ENCODE measurements around the gene CABP4. TPM values are rescaled to one million over a fixed set of nuclear protein-coding genes. Genes with fewer than 3 reads are reported as not detected.
A peak's percentile ranks its signal among the peaks of the same experiment; 100 is the strongest.
"Not testable (repeated sequence)": the region's sequence is repeated elsewhere in the genome, so short reads cannot be mapped to it uniquely, and the experiment has no call there.

CABP4 gene
- total RNA-seq, 6 donors from 2014 or later, result 1.5 to 4.7 (median 2.3) TPM

DNA sequence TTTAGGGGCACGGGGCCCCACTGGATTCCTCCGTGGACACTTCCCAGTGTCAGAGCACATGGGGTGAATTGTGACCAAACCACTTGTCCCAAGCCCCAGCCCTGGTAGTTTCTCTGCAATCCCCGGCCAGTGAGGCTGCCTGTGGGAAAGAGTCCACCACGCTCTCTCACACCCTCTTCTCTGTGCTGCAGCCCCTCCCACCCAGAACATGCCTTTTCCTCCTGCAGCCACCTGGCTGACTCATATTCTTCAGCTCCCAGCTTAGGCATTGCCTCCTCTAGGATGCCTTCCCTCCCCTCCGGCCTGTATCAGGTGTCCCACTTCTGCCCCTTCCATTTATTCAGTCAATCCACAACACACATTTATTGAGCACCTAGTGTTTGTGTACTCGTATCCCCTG is 32.3 kb upstream of the CABP4 start:
- ATAC-seq (ENCODE audit: low FRiP score in 2 of 2), result no peak
- WGBS, 2 donors, result 61 to 71% methylated on average over 6 of the region's 6 CpGs
- Histone ChIP-seq H3K9me3 (no peaks in the 10 kb centered on the region), H3K36me3 (no peaks in the 10 kb centered on the region), H3K27ac (no peak overlapping the region), H3K27me3 (no peaks in the 10 kb centered on the region), H3K4me1 (peaks cover 29 to 41% (median 30%) of the 10 kb centered on the region in 4 donors), H3K4me3 (no peak overlapping the region)
- no peak for DNase-seq
- TF ChIP-seq CTCF (IDR thresholded peaks at IDR 0.05) (no peak), EP300 (IDR thresholded peaks at IDR 0.05) (no peak), POLR2AphosphoS5 (IDR thresholded peaks at IDR 0.05) (no peak), POLR2A (IDR thresholded peaks at IDR 0.05) (no peak)

GRCh38 chr11:67423466-67423865 is 31.7 kb upstream of the CABP4 start:
- ATAC-seq (ENCODE audit: low FRiP score in 2 of 2) (no peak), DNase-seq (peak in 1 of 2 donors; percentile 60)
- 94% methylated on average over 9 of the region's 13 CpGs; no CpG with 5 or more reads in 1 of the 2 donors for WGBS, 2 donors
- H3K4me1 ChIP-seq, result peaks cover 27 to 37% (median 28%) of the 10 kb centered on the region in 4 donors
- H3K27me3 ChIP-seq, result no peaks in the 10 kb centered on the region
- H3K36me3 ChIP-seq, result no peaks in the 10 kb centered on the region
- no peak for TF ChIP-seq EP300 (IDR thresholded peaks at IDR 0.05)
- TF ChIP-seq POLR2AphosphoS5 (IDR thresholded peaks at IDR 0.05), result no peak
- no peak for TF ChIP-seq POLR2A (IDR thresholded peaks at IDR 0.05)
- no peak for TF ChIP-seq CTCF (IDR thresholded peaks at IDR 0.05)
- no peak overlapping the region for H3K4me3 ChIP-seq
- H3K27ac ChIP-seq, result no peak overlapping the region
- H3K9me3 ChIP-seq, result no peaks in the 10 kb centered on the region

DNA sequence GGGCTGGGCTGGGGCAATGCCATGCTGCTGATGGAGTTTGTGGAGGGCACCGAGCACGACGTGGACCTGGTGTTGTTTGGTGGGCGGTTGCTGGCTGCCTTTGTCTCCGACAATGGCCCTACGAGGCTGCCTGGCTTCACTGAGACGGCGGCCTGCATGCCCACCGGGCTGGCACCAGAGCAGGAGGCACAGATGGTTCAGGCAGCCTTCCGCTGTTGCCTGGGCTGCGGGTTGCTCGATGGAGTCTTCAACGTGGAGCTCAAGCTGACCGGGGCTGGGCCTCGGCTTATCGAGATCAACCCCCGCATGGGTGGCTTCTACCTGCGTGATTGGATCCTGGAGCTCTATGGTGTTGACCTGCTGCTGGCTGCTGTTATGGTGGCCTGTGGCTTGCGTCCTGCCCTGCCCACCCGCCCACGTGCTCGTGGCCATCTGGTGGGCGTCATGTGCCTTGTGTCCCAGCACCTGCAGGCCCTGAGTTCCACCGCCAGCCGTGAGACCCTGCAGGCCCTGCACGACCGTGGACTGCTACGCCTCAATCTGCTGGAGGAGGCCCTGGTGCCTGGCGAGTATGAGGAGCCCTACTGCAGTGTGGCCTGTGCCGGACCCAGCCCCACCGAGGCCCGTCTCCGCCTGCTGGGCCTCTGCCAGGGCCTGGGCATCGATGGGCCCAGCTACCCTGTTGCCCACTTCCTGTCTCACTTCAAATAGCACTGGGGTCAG is 31.1 kb upstream of the CABP4 start:
- ATAC-seq (ENCODE audit: low FRiP score in 2 of 2) (no peak), DNase-seq (peak in 1 of 2 donors; percentile 68)
- peaks cover 24 to 35% (median 26%) of the 10 kb centered on the region in 4 donors for H3K4me1 ChIP-seq
- H3K27me3 ChIP-seq, result no peaks in the 10 kb centered on the region
- H3K4me3 ChIP-seq, result no peak overlapping the region
- no peak overlapping the region for H3K27ac ChIP-seq
- H3K36me3 ChIP-seq, result no peaks in the 10 kb centered on the region
- no peaks in the 10 kb centered on the region for H3K9me3 ChIP-seq
- TF ChIP-seq EP300 (IDR thresholded peaks at IDR 0.05) (no peak), POLR2A (IDR thresholded peaks at IDR 0.05) (no peak), POLR2AphosphoS5 (IDR thresholded peaks at IDR 0.05) (no peak), CTCF (IDR thresholded peaks at IDR 0.05) (no peak)
- WGBS, 2 donors, result 84% methylated on average over 25 of the region's 34 CpGs; no CpG with 5 or more reads in 1 of the 2 donors

DNA sequence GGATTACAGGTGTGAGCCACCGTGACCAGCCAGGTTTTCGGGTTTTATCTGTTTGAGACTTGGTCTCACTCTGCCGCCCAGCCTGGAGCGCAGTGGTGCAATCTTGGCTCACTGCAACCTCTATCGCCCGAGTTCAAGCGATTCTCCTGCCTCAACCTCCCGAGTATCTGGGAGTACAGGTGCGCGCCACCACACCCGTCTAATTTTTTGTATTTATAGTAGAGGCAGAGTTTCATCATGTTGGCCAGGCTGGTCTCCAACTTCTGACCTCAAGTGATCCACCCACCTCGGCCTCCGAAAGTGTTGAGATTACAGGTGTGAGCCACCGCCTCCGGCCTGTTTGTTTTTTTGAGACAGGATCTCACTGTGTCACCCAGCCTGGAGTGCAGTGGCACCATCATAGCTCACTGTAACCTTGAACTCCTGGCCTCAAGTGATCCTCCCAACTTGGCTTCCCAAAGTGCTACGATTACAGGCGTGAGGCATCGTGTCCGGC is 27.7 kb upstream of the CABP4 start:
- peak overlapping the region in 3 of 4 donors; percentile 71 to 97 (median 80) for H3K4me3 ChIP-seq
- ATAC-seq (ENCODE audit: low FRiP score in 2 of 2); H3K9me3 ChIP-seq; H3K27me3 ChIP-seq; DNase-seq: not testable (repeated sequence)
- 72 to 77% methylated on average over 19 of the region's 19 CpGs for WGBS, 2 donors
- H3K4me1 ChIP-seq, result peaks cover 14 to 24% (median 17%) of the 10 kb centered on the region in 4 donors
- H3K27ac ChIP-seq, result peak overlapping the region; percentile 91 to 93 (median 92)
- peaks cover 0 to 18% (median 14%) of the 10 kb centered on the region in 4 donors for H3K36me3 ChIP-seq

DNA sequence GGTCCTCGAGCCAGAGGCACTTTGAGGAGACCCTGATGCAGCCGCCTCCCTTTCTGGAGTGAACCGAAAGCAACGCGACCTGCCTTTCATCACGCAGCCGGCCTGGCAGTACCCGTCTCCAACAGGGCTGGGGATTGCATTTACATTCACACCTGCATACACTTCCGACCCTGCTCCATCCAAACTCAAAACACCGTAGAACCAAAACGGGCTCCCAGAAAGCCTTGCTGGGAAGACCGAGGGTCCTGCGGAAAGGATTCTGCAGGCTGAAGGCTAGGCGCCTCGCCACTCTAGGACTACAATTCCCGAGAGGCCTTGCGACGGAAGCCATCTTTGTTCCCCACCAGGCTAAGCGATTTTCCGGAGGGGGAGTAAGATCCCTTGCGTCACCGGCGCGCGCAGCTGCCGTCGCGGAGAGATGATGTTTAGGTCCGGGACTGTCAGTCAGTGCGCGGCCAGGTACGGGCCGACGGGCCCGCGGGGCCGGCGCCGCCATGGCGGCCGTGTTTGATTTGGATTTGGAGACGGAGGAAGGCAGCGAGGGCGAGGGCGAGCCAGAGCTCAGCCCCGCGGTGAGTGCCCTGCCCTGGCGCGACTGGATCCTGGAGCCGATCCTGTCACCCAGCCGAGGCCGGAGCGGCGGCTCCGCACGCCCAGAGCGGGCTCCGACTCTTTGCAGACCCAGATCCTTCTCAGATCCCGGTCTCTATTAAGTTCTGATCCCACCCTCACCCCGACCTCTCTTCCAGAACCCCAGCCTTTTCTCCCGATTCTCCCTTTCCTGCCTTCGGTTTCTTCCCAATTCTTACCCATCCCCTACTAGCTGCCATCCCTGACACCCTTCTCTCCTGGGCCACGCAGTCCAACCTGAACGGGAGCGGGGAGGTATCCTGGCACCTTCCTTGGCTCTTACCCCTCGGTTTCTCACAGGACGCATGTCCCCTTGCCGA is 26.8 kb upstream of the CABP4 start, which contains the start of gene RPS6KB2:
TSS of gene RPS6KB2 (plus strand) at position 443 of the 950 bp plus-strand sequence. CDS start at position 495, 52 bp downstream.
- peak; percentile 97 for ATAC-seq (ENCODE audit: low FRiP score in 2 of 2)
- H3K27me3 ChIP-seq, result no peaks in the 10 kb centered on the region
- peaks cover 0 to 27% (median 24%) of the 10 kb centered on the region in 4 donors for H3K36me3 ChIP-seq
- peak; percentile 99 to 100 for DNase-seq
- H3K4me3 ChIP-seq, result peak within 1 kb of the TSS; percentile 71 to 97 (median 82)
- peak; percentile 97 to 98 for TF ChIP-seq POLR2AphosphoS5 (IDR thresholded peaks at IDR 0.05)
- no peak for TF ChIP-seq EP300 (IDR thresholded peaks at IDR 0.05)
- peak in 2 of 6 experiments; percentile 30 to 39 for TF ChIP-seq CTCF (IDR thresholded peaks at IDR 0.05)
- peak in 3 of 4 donors; percentile 85 to 97 (median 95) for TF ChIP-seq POLR2A (IDR thresholded peaks at IDR 0.05)
- no peaks in the 10 kb centered on the region for H3K9me3 ChIP-seq
- peak within 1 kb of the TSS; percentile 91 to 93 (median 92) for H3K27ac ChIP-seq
- WGBS, 2 donors, result 0% methylated on average over 27 to 68 of the region's 68 CpGs
- H3K4me1 ChIP-seq, result peaks cover 14 to 24% (median 17%) of the 10 kb centered on the region in 4 donors
